IPS DF 19.7 (cell line): ENCODE measurements around the gene PLIN5.
"Not testable (repeated sequence)": the region's sequence is repeated elsewhere in the genome, so short reads cannot be mapped to it uniquely, and the experiment has no call there.

Experiments
- DNase-seq: peaks from one replicate; pipeline ENCODE4 v3.0.0-alpha.2; 2013; ENCODE audit warnings: low read depth, low spot score

PLIN5 gene

GRCh38 chr19:4543842-4544647, 9.0 kb upstream of the PLIN5 start:
- no peak for DNase-seq

- DNase-seq, result no peak
These were observed 8.1 kb upstream of the PLIN5 start for GRCh38 chr19:4542896-4543841.

DNA sequence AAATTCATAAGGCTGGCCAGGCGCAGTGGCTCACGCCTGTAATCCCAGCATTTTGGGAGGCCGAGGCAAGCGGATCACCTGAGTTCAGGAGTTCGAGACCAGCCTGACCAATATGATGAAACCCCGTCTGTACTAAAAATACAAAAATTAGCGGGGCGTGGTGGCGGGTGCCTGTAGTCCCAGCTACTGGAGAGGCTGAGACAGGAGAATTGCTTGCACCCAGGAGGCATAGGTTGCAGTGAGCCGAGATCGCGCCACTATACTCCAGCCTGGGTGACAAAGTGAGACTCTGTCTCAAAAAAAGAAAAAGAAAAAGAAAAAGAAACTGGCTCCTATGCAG, 6.8 kb upstream of the PLIN5 start:
- DNase-seq, result not testable (repeated sequence)

- no peak for DNase-seq
These were observed 6.2 kb upstream of the PLIN5 start for GRCh38 chr19:4541114-4541805.

DNA sequence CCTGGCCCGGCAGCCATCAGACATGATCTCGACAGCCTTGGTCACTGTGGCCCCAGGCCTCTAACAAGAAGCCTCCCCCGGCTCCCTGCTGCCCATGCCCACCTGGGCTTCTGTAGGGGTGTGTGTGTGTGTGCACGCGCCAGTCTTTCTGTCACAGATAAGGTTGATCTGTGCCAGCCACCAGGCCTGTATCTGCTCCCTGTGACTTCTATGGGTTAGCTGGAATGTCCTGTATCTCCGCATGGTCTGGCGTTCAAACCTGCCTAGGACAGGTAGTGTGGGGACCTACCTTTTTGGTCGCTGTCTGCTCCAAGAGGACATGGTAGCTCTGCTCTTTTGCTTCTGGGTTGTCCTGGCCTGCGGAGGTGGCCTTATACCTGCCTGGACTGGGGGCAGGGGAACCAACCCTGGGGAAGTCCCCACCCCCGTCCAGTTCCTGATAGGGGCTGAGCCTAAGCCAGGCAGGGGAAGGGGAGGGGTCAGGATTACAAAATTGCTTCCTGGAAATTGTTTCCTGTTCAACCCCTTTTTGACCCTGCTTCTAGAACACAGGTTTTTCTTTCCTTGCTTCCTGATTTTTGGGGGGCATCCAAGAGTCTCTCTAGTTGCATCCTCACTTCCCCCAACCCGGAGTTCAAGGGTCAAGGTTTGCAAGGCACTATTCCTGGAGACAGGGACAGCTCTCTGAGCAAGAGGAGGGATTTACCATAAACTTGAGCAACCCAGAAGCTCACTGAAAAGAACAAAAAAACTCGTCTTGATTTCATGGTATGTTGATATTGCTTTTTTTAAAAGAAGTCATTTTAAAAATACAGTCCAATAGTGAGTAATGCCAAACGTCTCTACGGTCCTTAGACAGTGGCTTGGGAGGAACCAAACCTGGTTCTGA, 4.9 kb upstream of the PLIN5 start, which contains the start of gene LRG1:
Gene LRG1 (minus strand): TSS at position 344 of the 889 bp plus-strand sequence. CDS start 23 bp downstream, at position 321.
- DNase-seq, result no peak

DNA sequence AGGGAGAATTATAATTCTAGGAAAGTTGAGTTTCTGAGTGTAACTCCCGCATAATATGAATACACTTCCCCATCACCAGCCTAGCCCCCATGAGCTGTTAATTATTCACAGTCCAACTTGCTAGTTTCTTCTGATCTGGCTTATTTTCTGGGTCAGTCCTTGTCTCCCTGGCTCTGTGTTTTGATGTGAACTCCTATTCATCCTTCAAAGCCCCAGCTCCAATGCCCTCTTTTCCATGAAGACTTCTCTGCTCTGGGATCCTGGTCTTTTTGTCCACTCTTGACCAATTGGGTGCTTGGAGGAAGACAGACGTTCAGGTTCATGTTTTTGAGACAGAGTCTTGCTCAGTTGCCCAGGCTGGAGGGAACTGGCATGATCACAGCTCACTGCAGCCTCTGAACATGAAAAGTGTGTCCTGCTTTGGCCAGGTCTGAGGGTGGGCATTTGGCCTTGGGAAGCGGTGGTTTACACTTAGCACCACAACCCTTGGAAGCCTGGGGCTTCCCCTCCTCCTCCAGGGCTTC, 4.2 kb upstream of the PLIN5 start:
- DNase-seq, result no peak

DNA sequence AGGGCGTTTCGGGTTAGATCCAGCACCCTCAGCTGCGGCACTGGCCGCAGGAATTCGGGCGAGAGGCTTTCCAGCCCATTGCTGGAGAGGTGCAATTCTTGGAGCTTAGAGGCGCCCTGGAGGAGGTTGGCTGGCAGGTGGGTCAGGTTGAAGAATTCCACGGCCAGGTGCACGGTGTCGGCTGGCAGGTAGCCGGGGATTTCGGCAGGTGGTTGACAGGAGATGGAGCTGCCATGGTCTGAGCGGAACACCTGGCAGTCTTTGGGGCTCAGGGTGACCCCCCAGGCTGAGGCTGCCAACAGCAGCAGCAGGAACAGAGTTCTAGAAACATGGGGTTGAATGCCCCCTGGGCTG, 3.6 kb upstream of the PLIN5 start:
- DNase-seq, result no peak

- no peak for DNase-seq
These were observed 3.1 kb upstream of the PLIN5 start for GRCh38 chr19:4537953-4538600.

DNA sequence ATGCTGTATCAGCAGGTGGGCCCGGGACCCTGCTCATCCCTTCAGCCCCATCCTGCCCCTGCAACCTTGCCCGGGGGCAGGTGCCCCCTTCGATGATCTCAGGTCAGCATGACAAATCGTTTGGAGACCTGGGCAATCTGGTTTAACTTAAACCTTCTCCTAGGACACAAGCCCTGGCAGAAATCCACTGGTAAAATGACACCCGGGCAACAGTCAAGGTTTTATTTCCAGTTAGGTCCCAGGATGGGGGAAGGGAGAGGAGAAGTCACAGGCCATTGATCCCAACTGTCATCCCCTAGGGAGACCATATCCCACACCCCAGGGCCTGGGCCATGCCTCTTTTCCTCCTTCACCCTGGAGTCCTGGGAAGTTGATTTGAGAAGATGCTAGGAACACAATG, 1.8 kb upstream of the PLIN5 start:
- DNase-seq, result no peak

GRCh38 chr19:4533835-4534424, 1.1 kb downstream of the PLIN5 start:
- DNase-seq, result no peak

DNA sequence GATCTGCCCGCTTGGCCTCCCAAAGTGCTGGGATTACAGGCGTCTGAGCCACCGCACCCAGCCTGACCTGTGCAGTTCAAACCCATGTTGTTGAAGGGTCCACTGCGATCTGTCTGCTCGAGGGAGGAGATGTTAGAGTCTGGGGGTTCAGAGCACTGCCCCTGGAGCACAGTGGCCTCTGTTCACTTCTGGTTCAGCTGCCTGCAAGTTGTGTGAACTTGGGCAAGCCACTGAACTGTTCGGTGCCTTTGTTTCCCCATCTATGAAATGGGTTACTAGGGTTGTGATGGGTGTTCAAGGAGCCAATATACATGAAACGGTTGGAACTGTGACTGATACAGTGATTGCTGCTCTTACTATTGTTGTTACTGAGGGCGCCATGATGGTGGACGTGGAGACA, 1.7 kb downstream of the PLIN5 start:
- no peak for DNase-seq

DNA sequence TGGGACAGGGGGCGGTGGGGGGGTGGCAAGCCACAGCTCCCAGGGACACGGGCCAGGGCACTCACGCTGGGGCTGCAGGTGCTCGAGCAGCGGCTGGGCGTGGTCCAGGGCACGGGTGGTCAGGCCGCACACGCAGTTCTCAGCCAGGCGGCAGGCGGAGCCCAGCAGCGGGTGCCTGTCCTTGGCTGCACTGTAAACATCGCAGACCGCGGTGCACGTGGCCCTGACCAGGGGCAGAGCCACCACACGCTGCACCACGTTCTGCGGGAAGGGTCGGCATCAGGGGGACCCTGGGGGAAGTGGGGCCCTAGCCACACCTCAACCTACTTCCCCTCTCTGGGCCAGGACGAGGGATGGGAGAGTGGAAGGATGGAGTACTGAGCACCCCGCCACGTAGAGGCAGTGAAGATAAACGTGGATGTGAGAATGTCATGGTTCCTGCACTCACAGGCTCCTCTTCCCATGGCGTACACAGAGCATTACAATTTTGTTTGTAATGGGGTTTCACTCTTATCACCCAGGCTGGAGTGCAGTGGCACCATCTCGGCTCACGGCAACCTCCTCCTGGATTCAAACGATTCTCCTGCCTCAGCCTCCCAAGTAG, 3.4 kb downstream of the PLIN5 start:
- no peak for DNase-seq

GRCh38 chr19:4529924-4530522, 5.0 kb downstream of the PLIN5 start:
- no peak for DNase-seq

DNA sequence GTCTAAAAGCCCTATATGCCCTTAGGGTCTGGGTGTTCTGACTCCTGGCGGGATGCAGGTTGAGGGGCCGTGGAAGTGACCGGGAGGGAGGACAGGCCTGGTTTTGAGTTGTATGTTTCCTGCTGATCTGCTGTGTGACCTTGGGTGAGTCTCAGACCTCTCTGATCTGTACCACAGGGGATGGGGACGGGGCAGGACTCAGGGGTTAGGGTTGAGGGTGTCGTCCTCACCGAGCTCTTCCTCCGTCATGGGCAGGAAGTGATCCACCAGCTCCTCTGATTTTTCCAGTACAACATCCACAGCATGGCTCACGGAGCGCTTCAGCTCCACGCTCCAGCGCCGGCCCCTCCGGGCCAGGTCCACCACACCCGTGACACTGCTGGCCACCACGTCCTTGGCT, 6.2 kb downstream of the PLIN5 start:
- DNase-seq, result no peak

DNA sequence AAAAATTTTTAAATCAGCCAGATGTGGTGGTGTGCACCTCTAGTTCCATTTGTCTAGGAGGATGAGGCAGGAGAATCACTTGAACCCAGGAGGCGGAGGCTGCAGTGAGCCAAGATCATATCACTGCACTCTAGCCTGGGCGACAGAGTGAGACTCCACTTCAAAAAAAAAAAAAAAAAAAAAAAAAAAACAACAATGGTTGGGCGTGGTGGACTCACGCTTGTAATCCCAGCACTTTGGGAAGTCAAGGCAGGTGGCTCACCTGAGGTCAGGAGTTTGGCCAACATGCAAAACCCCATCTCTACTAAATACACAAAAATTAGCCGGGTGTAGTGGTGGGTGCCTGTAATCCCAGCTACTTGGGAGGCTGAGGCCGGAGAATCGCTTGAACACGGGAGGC, 7.6 kb downstream of the PLIN5 start:
- not testable (repeated sequence) for DNase-seq

DNA sequence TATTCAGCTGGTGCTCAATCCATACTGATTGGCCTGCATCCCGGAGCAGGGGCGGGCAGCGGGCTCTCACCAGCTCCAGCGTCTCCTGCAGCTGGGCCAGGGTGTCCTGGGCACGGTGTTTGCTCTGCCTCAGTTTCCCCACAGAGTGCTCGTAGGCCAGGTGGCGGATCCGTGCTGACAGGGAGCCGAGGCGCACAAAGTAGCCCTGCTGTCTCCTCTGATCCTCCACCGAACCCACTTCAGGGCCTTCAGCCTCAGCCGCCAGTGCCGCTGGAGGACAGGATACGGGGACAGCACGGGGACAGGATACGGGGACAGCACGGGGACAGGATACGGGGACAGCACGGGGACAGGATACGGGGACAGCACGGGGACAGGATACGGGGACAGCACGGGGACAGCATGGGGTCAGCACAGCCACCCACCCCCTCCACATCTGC, 9.4 kb downstream of the PLIN5 start:
- DNase-seq, result no peak

- DNase-seq, result no peak
These were observed 10.0 kb downstream of the PLIN5 start for GRCh38 chr19:4524808-4525562.
